SHP77 treated with DMSO at 0.1 percent for 48 hours (cell line): Measurements from ENCODE around the gene RAB12.
"Not testable (repeated sequence)": the region's sequence is repeated elsewhere in the genome, so short reads cannot be mapped to it uniquely, and the experiment has no call there.

Experiments used
- DNase-seq: peaks from one replicate; lab custom pipeline; 2025; lab: John Stamatoyannopoulos, UW

The RAB12 gene, protein sequence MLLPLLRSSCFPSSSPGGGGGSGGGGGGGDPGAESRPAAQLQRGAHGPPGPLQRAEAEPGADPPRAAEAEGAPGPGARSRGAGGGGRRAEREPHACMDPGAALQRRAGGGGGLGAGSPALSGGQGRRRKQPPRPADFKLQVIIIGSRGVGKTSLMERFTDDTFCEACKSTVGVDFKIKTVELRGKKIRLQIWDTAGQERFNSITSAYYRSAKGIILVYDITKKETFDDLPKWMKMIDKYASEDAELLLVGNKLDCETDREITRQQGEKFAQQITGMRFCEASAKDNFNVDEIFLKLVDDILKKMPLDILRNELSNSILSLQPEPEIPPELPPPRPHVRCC

DNA sequence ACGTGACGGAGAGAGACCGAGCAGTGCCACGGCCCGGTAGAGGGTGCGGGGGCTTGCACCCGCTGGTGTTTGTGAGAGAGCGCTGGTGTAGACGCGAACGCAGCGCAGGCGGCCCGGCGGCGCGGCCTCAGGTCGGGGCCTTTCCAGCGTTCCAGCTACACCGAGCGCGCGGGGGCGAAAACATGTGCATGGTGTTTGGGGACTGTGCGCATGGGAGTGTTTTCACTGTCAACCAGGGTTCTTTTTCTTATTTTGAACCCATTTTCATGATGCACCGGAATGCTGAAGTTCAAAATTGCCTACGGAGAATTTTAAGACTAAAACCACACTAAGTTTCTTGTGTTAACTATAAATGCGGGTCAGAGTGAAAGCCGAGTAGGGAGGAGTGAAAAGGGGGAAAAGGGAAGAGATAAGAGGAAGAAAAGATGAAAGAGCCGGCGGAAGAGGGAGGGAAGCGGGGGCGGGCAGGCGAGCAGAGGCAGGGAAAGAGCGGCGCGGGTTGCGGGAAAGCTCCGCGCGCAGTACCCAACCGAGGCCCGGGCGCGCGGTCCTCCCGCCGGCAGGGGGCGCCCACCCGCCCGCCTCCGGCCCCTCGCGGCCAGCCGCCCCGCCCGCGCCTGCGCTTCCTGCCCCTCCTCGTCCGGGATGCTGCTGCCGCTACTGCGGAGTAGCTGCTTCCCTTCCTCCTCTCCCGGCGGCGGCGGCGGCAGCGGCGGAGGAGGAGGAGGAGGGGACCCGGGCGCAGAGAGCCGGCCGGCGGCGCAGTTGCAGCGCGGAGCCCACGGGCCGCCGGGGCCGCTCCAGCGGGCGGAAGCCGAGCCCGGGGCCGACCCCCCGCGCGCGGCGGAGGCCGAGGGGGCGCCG, at the start of gene RAB12:
Gene RAB12 (plus strand): TSS at position 643 of the 864 bp plus-strand sequence. CDS start 3 bp downstream, at position 646.
- peak; percentile 49 for DNase-seq

DNA sequence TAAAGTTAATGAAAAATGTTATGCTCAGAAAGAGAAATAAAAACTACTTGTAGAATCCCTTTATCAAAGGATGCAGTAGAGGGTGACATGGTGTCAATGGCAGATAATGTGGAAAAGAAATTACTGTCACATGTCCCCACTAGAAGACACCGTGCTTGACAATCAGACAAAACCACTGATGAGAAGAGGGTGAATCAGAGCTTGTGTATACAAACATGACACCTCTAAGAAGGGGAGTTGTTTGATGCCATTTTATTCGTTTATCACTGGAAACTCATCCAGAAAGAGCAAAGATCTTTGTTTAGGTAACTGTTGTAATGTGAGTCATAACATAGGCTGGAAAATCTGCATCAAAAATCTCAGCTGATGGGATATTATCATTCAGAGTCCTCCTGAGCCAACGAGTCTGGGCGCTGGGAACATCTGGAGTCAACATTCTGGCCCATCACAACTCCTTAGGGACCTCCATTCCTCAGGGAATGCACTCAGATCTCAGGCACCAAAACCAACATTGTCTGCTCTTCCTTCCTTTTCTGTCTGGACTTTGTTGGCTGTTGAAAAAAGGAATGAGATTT, 49.5 kb upstream of the RAB12 start:
- no peak for DNase-seq

DNA sequence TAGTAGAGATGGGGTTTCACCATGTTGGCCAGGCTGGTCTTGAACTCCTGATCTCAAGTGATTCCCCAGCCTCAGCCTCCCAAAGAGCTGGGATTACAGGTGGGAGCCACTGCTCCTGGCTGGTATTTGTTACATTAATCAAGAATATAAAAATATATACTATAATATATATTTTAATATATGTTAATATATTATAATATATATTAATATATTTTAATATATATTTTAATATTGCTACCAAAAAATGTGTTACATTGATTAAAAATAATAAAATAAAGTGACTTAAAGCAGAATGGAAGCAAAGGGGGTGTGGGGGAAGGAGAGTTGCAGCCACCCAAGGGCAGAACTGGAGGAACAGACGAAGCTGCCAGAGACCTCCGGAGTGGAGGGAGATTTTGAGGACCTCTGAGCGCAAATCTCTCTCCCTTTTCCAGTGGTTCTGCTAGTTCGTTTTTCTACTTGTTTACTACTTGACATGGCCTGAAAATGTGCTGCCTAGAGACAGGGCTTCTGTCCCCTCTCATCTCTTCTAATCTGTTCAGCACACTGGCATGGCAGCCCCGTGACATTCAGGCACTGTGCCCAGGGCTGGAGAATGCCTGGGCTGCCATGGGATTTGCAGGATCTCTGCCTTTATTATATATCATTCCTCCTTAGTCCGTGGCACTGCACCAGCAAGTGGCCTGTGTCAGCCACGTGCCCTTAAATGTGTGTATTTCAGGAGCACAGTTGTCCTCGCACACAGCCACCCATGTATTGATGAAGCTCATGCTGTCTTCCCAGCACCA, 47.9 kb upstream of the RAB12 start:
- DNase-seq: no peak

DNA sequence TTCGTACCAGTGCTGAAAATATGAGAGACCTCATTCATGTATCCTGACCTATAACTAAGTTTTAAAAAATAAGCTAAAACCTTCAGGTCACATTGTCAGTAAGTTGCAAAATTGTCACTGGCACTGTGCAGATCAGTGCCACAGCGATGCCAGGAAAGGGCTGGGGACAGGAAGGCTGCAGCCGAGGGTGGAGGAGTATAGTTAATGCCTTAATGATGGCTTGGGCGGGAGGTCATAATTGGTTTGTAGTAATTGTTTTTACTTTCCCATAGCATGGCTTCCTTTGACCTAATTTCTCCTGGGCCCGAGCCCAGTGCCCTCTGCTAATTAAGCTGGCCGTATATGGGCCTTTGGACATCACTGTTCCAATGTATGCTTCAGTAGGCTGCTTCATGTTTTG, 47.2 kb upstream of the RAB12 start:
- DNase-seq: no peak

DNA sequence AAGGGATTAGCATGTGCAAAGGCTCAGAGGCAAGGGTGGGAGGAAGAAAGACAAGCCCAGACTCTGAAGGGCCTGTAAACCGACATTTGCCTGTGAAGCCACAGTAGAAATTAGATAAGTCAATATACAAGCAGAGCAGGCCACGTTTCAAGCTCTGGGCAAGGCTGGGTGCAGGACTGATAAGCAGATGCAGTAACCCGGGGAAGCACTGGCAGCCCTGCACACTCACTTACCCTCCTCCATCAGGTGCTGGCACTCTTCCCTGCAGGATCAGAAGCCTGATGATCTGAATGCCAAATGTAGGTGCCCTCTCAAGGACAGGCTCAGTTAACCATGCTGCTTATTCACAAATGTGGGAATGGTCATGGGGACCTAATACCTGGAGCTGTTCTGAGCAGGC, 46.3 kb upstream of the RAB12 start:
- DNase-seq: no peak

DNA sequence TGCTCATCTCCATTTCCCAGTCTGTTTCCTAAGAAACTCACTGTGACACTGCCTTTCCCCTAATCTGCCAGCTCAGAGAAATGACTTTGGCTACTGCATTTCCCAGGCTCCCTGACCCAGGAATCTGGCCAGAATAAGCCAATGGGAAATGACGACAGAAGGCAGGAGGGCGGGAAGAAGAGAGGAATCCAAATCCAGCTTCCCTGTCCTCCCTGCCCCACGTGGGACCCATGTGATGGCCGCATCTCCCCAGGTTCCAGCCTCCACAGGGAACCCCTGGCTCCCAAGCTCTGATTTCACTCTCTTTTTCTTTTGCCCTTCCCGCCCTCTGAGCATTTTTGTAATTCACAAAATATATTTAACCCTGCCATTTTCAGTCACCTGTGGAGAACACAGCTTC, 37.8 kb upstream of the RAB12 start:
- DNase-seq: no peak

DNA sequence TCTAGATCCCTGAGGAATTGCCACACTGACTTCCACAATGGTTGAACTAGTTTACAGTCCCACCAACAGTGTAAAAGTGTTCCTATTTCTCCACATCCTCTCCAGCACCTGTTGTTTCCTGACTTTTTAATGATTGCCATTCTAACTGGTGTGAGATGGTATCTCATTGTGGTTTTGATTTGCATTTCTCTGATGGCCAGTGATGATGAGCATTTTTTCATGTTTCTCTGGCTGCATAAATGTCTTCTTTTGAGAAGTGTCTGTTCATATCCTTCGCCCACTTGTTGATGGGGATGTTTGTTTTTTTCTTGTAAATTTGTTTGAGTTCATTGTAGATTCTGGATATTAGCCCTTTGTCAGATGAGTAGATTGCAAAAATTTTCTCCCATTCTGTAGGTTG, 35.5 kb upstream of the RAB12 start:
- DNase-seq: not testable (repeated sequence)

DNA sequence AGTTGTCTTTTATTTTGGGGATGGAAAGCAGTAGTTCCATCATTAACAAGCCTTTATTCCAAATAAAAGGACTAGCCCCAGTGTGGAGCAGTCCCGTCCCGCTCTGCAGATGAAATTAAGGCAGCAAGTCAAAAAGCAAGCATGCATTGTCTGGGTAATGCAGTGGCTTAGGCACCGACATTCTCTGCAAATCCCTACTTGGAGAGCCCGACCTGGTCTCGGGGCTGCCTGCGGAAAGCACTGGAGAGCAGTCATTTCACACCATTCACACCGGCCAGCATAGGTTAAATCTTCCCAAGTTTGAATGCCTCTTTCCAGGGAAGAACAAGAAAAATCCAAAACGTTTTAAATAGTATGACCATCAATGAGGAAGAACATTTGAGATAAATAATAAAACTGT, 24.4 kb upstream of the RAB12 start:
- no peak for DNase-seq

DNA sequence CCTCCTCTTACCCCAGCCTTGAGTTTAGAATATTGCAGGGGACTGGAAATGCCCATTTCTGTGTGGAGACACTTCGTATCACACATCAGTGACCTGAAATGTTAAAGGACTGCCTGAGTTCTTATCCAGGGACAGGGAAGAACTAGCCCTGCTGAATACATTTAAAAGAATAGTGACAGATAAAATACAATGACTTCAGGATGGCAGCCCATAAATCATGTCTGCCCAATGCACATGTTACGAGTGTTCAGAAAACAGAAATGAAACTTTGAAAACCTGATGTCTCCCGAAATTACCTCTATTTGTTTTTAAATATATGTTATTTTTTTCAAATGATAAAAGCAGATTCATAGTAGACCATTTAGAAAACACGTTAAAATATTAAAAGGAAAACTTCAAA, 22.3 kb upstream of the RAB12 start:
- no peak for DNase-seq

DNA sequence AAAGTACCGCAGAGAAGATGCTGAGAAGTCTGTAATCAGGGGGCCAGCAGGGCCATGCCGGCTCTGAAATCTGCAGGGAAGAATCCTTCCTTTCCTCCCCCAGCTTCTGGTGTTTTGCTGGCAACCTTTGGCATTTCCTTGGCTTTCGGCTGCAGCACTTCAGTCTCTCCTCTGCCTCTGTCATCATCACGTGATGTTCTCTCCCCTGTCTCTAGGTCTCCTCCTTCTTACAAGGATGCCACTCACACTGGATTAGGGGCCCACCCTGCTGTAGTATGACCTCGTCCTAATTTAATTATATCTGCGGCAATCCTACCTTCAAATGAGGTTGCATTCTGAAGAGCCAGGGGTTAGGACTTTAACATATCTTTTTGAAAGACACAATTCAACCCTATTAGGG, 13.8 kb upstream of the RAB12 start:
- no peak for DNase-seq

DNA sequence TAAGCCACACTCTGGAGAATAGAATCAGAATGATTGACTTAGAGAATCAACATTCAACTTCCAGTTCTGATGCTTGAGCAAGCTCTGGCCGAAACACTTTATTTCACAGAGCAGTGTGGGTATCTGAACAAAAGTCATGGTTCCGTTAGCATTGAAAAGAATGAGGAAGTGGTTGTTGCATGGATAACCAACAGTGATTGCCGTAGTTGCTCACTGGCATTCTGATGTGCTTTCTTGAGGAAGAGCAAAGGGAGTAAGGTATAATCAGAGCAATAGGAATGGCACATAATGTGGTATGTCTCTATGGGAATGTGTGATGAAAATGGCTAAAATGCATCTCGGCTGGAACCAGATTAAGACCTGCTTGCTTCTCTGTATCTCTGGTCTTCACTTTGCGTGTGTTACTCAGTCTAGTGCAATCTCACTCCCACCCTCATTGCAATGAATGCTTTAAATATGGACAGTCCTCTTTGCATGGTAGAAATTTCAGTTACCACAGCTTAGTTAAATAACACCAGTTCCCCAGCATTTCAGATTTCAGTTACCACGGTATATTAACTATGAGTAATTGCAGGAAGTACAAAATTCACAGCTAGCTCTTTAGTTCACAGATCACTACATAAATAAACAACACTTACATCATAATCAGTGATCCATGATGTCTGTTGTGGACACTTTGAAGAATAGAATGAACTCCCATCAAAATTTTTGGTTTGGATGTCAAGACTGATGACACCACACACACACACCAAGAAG, 7.8 kb upstream of the RAB12 start:
- no peak for DNase-seq

DNA sequence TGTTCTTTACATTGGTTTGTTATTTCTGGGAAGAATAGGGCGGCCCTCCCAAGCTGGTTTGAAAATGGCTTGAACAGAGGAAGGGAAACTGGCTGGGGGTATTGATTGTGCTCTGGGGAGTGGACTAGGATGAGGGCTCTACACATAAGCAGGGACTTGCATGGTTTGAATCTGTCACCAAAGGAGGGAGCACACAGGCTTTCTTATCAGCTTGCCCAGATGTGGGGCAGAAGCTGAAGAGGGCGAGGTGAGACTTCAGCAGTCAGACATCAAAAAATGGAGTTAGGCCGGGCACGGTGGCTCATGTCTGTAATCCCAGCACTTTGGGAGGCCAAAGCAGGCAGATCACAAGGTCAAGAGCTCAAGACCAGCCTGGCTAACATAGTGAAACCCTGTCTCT, 7.2 kb upstream of the RAB12 start:
- DNase-seq: no peak

DNA sequence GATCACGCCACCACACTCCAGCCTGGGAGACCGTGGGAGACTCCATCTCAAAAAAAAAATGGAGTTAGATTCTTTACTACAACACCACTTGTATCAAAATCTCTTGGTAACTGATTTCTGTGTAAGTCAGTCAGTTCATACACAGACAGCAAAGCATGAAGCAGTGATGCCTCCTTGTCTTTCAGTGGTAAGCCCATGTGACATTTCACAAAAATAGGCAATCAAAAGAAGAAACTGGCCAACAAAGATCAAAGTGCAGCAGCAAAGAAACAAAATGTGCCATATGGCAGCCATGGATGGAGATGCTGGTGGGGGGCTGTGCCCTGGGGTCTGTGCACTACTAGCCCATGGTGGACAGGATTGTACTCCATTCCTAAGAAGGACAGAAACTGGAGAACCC, 6.7 kb upstream of the RAB12 start:
- no peak for DNase-seq

DNA sequence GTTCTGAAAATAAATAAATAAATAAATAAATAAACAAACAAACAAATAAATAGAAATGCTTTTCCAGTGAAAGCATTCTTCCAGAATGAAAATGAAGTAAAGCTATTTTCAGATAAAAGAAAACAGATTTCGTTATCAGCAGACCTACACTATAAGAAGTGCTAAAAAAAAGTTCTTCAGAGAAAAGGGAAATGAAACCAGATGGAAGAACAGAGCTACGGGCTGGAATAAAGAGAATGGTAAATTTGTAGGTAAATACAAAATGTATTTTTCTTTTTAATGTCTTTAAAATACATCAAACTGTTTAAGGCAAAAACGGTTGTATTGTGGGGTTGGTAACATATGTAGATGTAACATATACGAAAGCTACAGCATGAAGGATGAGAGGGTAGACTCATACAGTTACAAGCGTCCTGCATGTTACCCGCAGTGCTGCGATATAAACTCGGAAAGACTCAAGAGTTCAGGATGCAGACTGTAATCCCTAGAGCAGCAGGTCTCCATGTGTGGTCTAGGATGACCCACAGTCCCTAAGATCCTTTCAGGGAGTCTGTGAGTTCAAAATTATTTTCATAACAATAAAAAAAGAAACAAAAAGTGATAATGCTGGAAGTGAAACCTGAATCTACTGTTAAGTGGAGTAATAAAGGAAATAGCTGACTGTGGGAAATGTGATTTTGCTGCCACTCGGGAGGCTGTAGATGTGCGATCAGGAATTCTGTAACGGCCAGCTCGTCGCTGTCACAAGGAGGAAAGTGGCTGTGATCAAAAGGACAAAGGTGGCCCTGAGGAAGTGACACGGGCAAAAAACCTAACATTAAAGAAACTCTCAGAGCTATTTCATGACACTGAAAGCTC, 5.3 kb upstream of the RAB12 start:
- DNase-seq: no peak

DNA sequence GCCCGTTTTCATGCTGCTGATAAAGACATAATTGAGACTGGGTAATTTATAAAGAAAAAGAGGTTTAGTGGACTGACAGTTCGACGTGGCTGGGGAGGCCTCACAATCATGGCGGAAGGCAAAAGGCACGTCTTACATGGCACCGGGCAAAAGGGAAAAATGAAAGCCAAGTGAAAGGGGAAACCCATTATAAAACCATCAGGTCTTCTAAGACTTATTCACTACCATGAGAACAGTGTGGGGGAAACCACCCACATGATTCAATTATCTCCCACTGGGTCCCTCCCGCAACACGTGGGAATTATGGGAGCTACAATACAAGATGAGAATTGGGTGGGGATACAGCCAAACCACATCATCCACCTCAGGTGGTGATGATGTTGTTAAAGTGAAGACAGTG, 3.3 kb upstream of the RAB12 start:
- no peak for DNase-seq

DNA sequence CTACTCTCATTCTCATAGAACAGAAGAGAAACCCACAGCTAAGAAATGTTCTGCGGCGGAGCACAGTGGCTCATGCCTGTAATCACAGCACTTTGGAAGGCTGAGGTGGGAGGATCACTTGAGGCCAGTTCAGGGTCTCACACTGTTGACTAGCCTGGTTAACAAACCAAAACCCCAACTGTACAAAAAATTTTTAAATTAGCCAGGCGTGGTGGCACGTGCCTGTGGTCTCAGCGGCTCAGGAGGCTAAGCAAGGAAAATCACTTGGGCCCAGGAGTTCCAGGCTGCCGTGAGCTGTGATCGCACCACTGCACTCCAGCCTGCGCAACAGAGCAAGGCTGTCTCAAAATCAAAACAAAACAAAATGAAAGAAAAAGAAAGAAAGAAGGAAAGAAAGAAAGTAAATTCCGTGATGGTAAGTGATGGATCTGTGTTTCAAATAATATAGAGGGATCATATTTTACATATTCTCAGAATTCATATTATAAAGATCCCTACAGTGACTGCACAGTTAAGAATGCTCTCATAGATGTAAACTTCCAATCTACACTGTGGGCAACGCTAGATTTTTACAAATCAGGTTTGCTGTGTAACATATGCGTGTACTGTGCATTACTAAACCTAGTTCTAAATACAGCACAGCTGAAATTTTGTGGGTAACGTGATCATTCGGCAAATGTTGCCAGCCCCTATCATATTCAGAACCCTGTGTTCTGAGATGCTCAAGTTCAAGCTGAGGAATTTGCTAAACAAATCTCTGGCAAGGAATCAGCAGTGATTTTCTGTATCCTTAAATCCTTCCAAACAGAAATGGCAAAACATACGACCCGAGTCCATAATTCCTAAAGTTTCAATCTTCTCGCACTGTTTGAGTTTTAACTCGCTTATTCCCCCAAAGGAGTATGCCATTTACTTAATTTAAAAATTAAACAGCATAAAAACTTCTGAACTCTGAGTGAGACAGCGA, 1.2 kb upstream of the RAB12 start:
- DNase-seq: no peak

DNA sequence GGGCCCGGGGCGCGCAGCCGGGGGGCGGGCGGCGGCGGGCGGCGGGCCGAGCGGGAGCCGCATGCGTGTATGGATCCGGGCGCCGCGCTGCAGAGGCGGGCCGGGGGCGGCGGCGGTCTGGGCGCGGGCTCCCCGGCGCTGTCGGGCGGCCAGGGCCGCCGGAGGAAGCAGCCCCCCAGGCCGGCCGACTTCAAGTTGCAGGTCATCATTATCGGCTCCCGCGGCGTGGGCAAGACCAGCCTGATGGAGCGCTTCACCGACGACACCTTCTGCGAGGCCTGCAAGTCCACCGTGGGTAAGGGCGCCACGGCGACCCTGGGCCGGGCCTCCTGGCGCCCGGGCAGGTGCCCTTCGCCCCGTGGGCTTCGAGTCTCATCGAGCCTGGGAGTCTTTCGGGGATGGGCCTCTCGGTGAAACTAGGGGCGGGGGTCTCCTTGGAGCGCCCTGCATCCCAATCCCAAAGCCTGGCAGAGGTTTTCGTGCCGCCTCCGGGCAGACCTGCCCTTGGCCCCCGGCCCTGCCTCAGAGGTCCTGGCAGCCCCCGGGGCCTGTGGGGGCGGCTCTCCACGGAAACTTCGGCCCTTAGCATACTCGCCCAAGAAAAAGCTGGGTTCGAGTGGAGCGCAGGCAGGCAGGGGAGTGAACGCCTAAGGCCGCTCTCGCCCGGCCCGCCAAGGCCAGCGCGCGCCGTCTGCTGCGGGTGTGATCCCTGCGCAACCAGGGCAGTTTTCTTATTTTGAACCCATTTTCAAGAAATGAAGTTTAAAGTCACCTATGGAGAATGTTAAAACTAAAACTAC, 622 bp downstream of the RAB12 start:
- no peak for DNase-seq

DNA sequence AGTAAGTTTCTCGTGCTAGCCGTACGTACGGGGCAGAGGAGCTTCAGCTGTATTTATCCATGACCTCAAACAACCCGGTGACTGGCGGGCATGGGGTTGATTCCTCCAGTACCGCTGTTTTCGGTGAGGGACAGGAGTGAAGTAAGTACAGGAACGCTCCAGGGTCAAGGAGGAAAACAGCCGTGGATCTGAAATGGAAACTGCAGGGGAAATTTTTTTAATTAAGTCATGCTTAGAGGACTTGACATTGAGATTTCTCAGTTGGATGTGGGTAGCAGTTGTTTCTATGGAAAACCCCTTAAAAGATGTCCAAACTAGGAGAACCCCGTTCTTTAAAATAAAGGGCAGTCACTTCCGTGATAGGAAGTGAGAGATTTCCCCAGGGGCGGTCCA, 1.2 kb downstream of the RAB12 start:
- DNase-seq: no peak
